HepG2 (cell line): ENCODE data around the gene ENHO.

Source experiments
- EZH2 ChIP-seq: conservative IDR thresholded peaks from 2 replicates; pipeline ENCODE4 v1.6.1; 2012; ENCODE audit warnings: mild to moderate bottlenecking, low read depth, low read length, moderate library complexity
- RARG ChIP-seq: sonication (generic); formaldehyde crosslinking; IDR thresholded peaks from 2 replicates; pipeline ENCODE4 v1.4.0; 2020; ENCODE audit warnings: low read depth, mild to moderate bottlenecking, missing genetic modification reagents
- TBP ChIP-seq: sonication (generic); formaldehyde crosslinking; IDR thresholded peaks from 2 replicates; pipeline ENCODE4 v1.5.0; 2020; ENCODE audit warnings: missing genetic modification reagents
- ZMYM2 ChIP-seq: sonication (generic); formaldehyde crosslinking; IDR thresholded peaks from 2 replicates; pipeline ENCODE4 v1.8.0; 2022; ENCODE audit warnings: mild to moderate bottlenecking, missing genetic modification reagents
- ZMYM4 ChIP-seq: sonication (generic); formaldehyde crosslinking; IDR thresholded peaks from 2 replicates; pipeline ENCODE4 v1.8.1; 2023; ENCODE audit warnings: mild to moderate bottlenecking, missing genetic modification reagents
- ZNF383 ChIP-seq: sonication (generic); formaldehyde crosslinking; IDR thresholded peaks from 2 replicates; pipeline ENCODE4 v1.4.0; 2020; ENCODE audit warnings: missing genetic modification reagents, mild to moderate bottlenecking, borderline replicate concordance
- TF ChIP-seq, protein P1 (sequence below): sonication (generic); formaldehyde crosslinking; IDR thresholded peaks from 2 replicates; pipeline ENCODE4 v1.5.0; 2020; ENCODE audit warnings: mild to moderate bottlenecking, missing genetic modification reagents, moderate library complexity
- TF ChIP-seq, protein P2 (sequence below): sonication (generic); formaldehyde crosslinking; IDR thresholded peaks from 2 replicates; pipeline ENCODE4 v1.8.1; 2023; ENCODE audit warnings: missing genetic modification reagents, inconsistent platforms, borderline replicate concordance
- TF ChIP-seq, protein P3 (sequence below): sonication (generic); formaldehyde crosslinking; IDR thresholded peaks from 2 replicates; pipeline ENCODE4 v1.4.0; 2020; ENCODE audit warnings: mild to moderate bottlenecking, missing genetic modification reagents

DNA sequence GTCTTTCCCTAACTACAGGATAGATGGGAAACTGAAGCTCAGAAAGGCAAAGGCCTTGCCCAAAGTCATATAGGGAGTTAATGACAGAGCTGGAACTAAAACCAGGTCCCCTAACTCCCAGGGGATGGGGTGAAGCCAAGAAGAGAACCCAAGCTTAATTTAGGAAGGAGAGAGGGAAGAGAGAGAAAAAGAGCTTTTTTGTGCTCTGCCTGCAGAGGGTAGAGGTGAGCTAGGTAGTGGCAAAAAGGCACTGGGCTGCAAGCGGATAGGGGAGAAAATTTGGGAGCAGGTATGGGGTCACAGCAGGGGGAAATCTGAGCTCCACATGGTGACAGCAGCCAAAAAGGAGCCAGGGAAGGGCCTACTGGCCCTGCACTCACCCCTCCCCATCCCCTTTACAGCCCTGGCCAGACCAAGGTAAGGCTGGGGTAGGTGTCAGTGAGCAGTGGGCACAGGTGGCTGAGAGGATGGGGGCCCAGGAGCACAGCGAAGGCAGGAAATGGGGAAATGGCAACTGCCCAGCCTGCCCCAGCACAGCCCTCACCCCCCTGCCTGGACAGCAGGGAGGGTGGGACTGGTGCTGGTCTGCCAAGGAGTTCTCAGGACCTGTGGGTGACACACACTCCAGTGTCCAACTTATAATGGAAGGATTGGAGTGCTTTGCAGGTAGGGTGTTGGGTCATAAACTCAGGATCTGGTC, 3.3 kb downstream of the ENHO start:
- TF ChIP-seq, protein P1, sequence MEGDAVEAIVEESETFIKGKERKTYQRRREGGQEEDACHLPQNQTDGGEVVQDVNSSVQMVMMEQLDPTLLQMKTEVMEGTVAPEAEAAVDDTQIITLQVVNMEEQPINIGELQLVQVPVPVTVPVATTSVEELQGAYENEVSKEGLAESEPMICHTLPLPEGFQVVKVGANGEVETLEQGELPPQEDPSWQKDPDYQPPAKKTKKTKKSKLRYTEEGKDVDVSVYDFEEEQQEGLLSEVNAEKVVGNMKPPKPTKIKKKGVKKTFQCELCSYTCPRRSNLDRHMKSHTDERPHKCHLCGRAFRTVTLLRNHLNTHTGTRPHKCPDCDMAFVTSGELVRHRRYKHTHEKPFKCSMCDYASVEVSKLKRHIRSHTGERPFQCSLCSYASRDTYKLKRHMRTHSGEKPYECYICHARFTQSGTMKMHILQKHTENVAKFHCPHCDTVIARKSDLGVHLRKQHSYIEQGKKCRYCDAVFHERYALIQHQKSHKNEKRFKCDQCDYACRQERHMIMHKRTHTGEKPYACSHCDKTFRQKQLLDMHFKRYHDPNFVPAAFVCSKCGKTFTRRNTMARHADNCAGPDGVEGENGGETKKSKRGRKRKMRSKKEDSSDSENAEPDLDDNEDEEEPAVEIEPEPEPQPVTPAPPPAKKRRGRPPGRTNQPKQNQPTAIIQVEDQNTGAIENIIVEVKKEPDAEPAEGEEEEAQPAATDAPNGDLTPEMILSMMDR (CRISPR knock-in tag) = no peak
- no peak for TF ChIP-seq RARG (CRISPR knock-in tag)
- no peak for TF ChIP-seq ZNF383
- TF ChIP-seq, protein P2, sequence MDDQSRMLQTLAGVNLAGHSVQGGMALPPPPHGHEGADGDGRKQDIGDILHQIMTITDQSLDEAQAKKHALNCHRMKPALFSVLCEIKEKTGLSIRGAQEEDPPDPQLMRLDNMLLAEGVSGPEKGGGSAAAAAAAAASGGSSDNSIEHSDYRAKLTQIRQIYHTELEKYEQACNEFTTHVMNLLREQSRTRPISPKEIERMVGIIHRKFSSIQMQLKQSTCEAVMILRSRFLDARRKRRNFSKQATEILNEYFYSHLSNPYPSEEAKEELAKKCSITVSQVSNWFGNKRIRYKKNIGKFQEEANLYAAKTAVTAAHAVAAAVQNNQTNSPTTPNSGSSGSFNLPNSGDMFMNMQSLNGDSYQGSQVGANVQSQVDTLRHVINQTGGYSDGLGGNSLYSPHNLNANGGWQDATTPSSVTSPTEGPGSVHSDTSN (CRISPR knock-in tag) = no peak
- no peak for TF ChIP-seq TBP (CRISPR knock-in tag)
- TF ChIP-seq ZMYM4 (CRISPR knock-in tag) = no peak
- no peak for TF ChIP-seq EZH2
- TF ChIP-seq, protein P3, sequence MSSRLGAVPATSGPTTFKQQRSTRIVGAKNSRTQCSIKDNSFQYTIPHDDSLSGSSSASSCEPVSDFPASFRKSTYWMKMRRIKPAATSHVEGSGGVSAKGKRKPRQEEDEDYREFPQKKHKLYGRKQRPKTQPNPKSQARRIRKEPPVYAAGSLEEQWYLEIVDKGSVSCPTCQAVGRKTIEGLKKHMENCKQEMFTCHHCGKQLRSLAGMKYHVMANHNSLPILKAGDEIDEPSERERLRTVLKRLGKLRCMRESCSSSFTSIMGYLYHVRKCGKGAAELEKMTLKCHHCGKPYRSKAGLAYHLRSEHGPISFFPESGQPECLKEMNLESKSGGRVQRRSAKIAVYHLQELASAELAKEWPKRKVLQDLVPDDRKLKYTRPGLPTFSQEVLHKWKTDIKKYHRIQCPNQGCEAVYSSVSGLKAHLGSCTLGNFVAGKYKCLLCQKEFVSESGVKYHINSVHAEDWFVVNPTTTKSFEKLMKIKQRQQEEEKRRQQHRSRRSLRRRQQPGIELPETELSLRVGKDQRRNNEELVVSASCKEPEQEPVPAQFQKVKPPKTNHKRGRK (CRISPR knock-in tag) = no peak
- no peak for TF ChIP-seq ZMYM2 (CRISPR knock-in tag)
